HCT116 (cell line): ENCODE data around the gene PDRG1. TPM values are rescaled to one million over a fixed set of nuclear protein-coding genes. Genes with fewer than 3 reads are reported as not detected.

ENCODE experiments used
- ATAC-seq: fragments of 200-7000 bp; cut with Tn5 transposase; 2 replicates; pipeline ENCODE4 v1.9.1; 2020; ENCODE audit warnings: mild to moderate bottlenecking, moderate library complexity
- BruUV-seq: library from RNA; stranded (reverse); fragments of 400-500 nt; replicated peaks from 2 replicates; lab custom pipeline; 2021; lab: Mats Ljungman, UMichigan
- CTCF ChIA-PET: fragments of 300-600 bp; sonication (Branson Sonifier 250); formaldehyde crosslinking; loops from one replicate; lab custom pipeline; 2021; ENCODE audit warnings: antibody characterized with exemption; lab: Charles Lee
- POLR2A ChIA-PET: fragments of 300-600, 350-600 bp; sonication (Branson Sonifier 250); formaldehyde crosslinking; loops from one replicate; lab custom pipeline; 2021; ENCODE audit warnings: antibody characterized with exemption; lab: Charles Lee
- RAD21 ChIA-PET, 2 experiments: fragments of 300-600 bp; sonication (Branson Sonifier 250); formaldehyde crosslinking; loops; one replicate each; lab custom pipeline; 2023; ENCODE audit warnings: low total read pairs in 2 of 2; ENCODE audit not compliant: uncharacterized antibody in 2 of 2, unreplicated experiment in 2 of 2, low non-redundant PET in 1 of 2; lab: Charles Lee
- DNase-seq: peaks from one replicate; pipeline ENCODE4 v3.0.0-alpha.2; 2010; ENCODE audit warnings: low read depth, low spot score
- H2AFZ ChIP-seq: fragments of 200-600 bp; shearing (Covaris generic), sonication (generic); 2 replicates; pipeline ENCODE4 v1.6.1; 2017; ENCODE audit warnings: low read depth, mixed run types, mixed read lengths, antibody characterized with exemption, low read length; ENCODE audit not compliant: poor library complexity, severe bottlenecking
- H3K27ac ChIP-seq: 2 replicates; pipeline ENCODE4 v1.5.1; 2012; ENCODE audit warnings: low read depth, low read length
- H3K27me3 ChIP-seq: fragments of 200-600 bp; sonication (generic); 2 replicates; pipeline ENCODE4 v1.6.1; 2016; ENCODE audit warnings: mixed run types, low read length, mixed read lengths; ENCODE audit not compliant: insufficient read depth
- H3K36me3 ChIP-seq, 2 experiments: fragments of 200-500 bp in 1 of 2; fragments of 200-600 bp in 1 of 2; sonication (Bioruptor generic) in 1 of 2; sonication (generic) in 1 of 2; 2 replicates each; pipeline versions ENCODE4 v1.5.1 to v1.6.1; 2014 to 2016; ENCODE audit warnings: low read length in 2 of 2, inconsistent platforms in 1 of 2, mixed read lengths in 1 of 2, mixed run types in 1 of 2; ENCODE audit not compliant: insufficient read depth in 2 of 2, control insufficient read depth in 1 of 2
- H3K4me1 ChIP-seq, 2 experiments: fragments of 200-600 bp in 1 of 2; sonication (generic) in 1 of 2; 2 replicates each; pipeline versions ENCODE4 v1.5.1 to v1.6.1; 2012 to 2017; ENCODE audit warnings: low read length in 2 of 2, inconsistent platforms in 1 of 2, mild to moderate bottlenecking in 1 of 2, mixed read lengths in 1 of 2, mixed run types in 1 of 2, moderate library complexity in 1 of 2; ENCODE audit not compliant: insufficient read depth in 2 of 2, control insufficient read depth in 1 of 2
- H3K4me2 ChIP-seq: fragments of 200-600 bp; sonication (generic); 2 replicates; pipeline ENCODE4 v1.6.1; 2017; ENCODE audit warnings: mixed run types, low read length, mixed read lengths
- H3K4me3 ChIP-seq, 2 experiments: fragments of 200-600 bp in 1 of 2; sonication (generic) in 1 of 2; replicated peaks in 1 of 2; 2 replicates each; pipeline ENCODE4 v1.5.1; 2011 to 2016; ENCODE audit warnings: low read length in 2 of 2, control low read depth in 1 of 2, low read depth in 1 of 2, mild to moderate bottlenecking in 1 of 2, mixed read lengths in 1 of 2, mixed run types in 1 of 2
- H3K79me2 ChIP-seq: fragments of 200-600 bp; sonication (generic); 2 replicates; pipeline ENCODE4 v1.6.1; 2017; ENCODE audit warnings: mild to moderate bottlenecking, mixed run types, low read length, moderate library complexity, mixed read lengths; ENCODE audit not compliant: insufficient read depth
- H3K9ac ChIP-seq: fragments of 200-600 bp; sonication (generic); 2 replicates; pipeline ENCODE4 v1.6.1; 2016; ENCODE audit warnings: low read length, mixed read lengths
- H3K9me2 ChIP-seq: fragments of 200-600 bp; sonication (generic), shearing (Covaris generic); 2 replicates; pipeline ENCODE4 v1.6.1; 2017; ENCODE audit warnings: mixed run types, mild to moderate bottlenecking, moderate library complexity; ENCODE audit not compliant: insufficient read depth
- H3K9me3 ChIP-seq, 2 experiments: fragments of 200-500 bp in 1 of 2; fragments of 200-600 bp in 1 of 2; sonication (Bioruptor generic) in 1 of 2; sonication (generic) in 1 of 2; 2 replicates each; pipeline ENCODE4 v1.6.1; 2014 to 2017; ENCODE audit warnings: low read length in 2 of 2, mixed read lengths in 2 of 2, inconsistent platforms in 1 of 2, low read depth in 1 of 2, mild to moderate bottlenecking in 1 of 2, mixed run types in 1 of 2, moderate library complexity in 1 of 2; ENCODE audit not compliant: control insufficient read depth in 1 of 2, insufficient read depth in 1 of 2
- H4K20me1 ChIP-seq: fragments of 200-600 bp; sonication (generic), shearing (Covaris generic); 2 replicates; pipeline ENCODE4 v1.6.1; 2017; ENCODE audit warnings: mixed run types, mild to moderate bottlenecking, moderate library complexity; ENCODE audit not compliant: insufficient read depth
- CBX3 ChIP-seq: IDR thresholded peaks from 2 replicates; pipeline ENCODE4 v1.6.1; 2012; ENCODE audit warnings: low read depth
- CTCF ChIP-seq, 3 experiments: fragments of 200-600 bp in 1 of 3; sonication (generic) in 1 of 3; IDR thresholded peaks in 2 of 3; conservative IDR thresholded peaks in 1 of 3; 2 replicates each; pipeline ENCODE4 v1.5.1; 2012 to 2017; ENCODE audit warnings: low read depth in 2 of 3, low read length in 2 of 3, antibody characterized with exemption in 1 of 3, borderline replicate concordance in 1 of 3, control low read depth in 1 of 3, mild to moderate bottlenecking in 1 of 3, mixed read lengths in 1 of 3, mixed run types in 1 of 3, moderate library complexity in 1 of 3; ENCODE audit not compliant: insufficient read depth in 1 of 3
- FOSL1 ChIP-seq: IDR thresholded peaks from 2 replicates; pipeline ENCODE4 v1.6.1; 2012; ENCODE audit warnings: low read depth
- JUND ChIP-seq: IDR thresholded peaks from 2 replicates; pipeline ENCODE4 v1.6.1; 2012
- POLR2AphosphoS5 ChIP-seq: IDR thresholded peaks from 2 replicates; pipeline ENCODE4 v1.6.1; 2011; ENCODE audit warnings: mild to moderate bottlenecking, low read depth, low read length, moderate library complexity
- SIN3A ChIP-seq: IDR thresholded peaks from 2 replicates; pipeline ENCODE4 v1.6.1; 2012; ENCODE audit warnings: low read depth
- TCF7L2 ChIP-seq: IDR thresholded peaks from 2 replicates; pipeline ENCODE4 v1.7.0; 2011; ENCODE audit warnings: borderline replicate concordance, inconsistent platforms; ENCODE audit not compliant: insufficient read depth, insufficient read length; ENCODE audit errors: extremely low read depth
- ZNF274 ChIP-seq: fragments of 200-500 bp; sonication (Bioruptor generic); IDR thresholded peaks from 2 replicates; pipeline ENCODE4 v1.6.1; 2014; ENCODE audit warnings: mild to moderate bottlenecking, low read depth, low read length, inconsistent platforms
- intact Hi-C: fragments of 100-400 bp; cut with micrococcal nuclease; formaldehyde crosslinking; loops from 2 replicates; pipeline ENCODE4 v1.10.0; 2022
- total RNA-seq: library from RNA; stranded (reverse); gene quantifications from one replicate; pipeline ENCODE4 v1.2.1, GENCODE V29; 2021; ENCODE audit not compliant: unreplicated experiment
- TF ChIP-seq, protein P1 (sequence below): IDR thresholded peaks from 2 replicates; pipeline ENCODE4 v1.6.1; 2012; ENCODE audit warnings: low read depth

Gene PDRG1
- total RNA-seq, 1 experiment from 2014 or later = 18.7 TPM

DNA sequence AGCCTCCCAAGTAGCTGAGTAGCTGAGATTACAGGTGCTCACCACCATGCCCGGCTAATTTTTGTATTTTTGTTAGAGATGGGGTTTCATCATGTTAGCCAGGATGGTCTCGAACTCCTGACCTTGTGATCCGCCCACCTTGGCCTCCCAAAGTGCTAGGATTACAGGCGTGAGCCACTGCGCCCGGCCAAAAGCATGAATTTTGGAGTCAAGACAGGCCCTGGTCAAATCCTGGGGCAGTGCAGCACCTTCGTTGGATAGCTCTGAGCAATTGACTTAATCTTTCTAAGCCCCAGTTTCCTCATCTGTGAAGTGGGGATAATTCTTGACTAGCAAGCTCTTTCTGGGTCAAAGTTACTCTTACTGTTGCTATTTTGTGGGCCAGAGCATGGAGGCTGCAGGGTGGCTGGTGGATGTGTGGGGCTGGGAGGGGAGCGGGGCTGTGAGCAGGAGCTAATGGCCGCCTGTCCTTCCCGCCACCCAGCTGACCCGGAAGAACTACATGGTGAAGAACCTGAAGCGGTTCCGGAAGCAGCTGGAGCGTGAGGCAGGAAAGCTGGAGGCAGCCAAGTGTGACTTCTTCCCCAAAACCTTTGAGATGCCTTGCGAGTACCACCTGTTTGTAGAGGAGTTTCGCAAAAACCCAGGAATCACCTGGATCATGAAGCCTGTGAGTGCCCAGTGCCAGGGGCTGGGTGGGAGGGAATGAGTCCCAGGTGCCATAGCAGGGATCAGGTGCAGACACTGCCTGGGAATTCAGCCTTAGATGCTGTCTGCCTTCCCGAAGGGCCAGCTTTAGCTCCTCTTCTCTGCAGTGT, 42.4 kb downstream of the PDRG1 start:
- Histone ChIP-seq H3K4me1 (no peaks in the 10 kb centered on the region), H3K27ac (no peak overlapping the region), H3K9me2 (no peaks in the 10 kb centered on the region), H3K4me2 (no peak overlapping the region), H3K36me3 (no peaks in the 10 kb centered on the region), H2AFZ (no peak overlapping the region), H4K20me1 (no peaks in the 10 kb centered on the region), H3K79me2 (no peaks in the 10 kb centered on the region), H3K9me3 (no peaks in the 10 kb centered on the region), H3K4me3 (no peak overlapping the region), H3K9ac (no peak overlapping the region), H3K27me3 (no peaks in the 10 kb centered on the region)
- intact Hi-C loops = no loop called here
- DNase-seq (no peak), ATAC-seq (no peak)
- no TSS peak for BruUV-seq
- no peak for TF ChIP-seq JUND
- TF ChIP-seq CBX3 = no peak
- TF ChIP-seq SIN3A = no peak
- TF ChIP-seq POLR2AphosphoS5 = no peak
- POLR2A ChIA-PET = no interaction called here
- RAD21 ChIA-PET = no interaction called here
- CTCF ChIA-PET = no interaction called here

DNA sequence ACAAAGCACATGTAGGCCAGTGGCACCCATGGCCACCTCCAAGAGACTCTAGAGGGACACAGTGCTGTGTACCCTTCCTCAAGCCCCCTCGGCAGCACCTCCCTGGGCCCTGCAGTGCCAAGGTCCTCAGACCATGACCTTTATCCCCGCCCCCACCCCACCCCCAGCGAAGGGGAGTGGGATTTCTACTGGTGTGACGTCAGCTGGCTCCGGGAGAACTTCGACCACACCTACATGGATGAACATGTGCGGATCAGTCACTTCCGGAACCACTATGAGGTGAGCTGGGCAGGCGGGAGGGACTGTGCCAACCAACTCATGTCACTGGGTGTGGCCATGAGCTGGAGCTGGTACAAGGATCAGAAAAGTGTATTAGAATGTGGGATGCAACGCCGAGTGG, 43.4 kb downstream of the PDRG1 start:
- no peak for TF ChIP-seq FOSL1
- no peak for TF ChIP-seq ZNF274
- TF ChIP-seq, protein P1, sequence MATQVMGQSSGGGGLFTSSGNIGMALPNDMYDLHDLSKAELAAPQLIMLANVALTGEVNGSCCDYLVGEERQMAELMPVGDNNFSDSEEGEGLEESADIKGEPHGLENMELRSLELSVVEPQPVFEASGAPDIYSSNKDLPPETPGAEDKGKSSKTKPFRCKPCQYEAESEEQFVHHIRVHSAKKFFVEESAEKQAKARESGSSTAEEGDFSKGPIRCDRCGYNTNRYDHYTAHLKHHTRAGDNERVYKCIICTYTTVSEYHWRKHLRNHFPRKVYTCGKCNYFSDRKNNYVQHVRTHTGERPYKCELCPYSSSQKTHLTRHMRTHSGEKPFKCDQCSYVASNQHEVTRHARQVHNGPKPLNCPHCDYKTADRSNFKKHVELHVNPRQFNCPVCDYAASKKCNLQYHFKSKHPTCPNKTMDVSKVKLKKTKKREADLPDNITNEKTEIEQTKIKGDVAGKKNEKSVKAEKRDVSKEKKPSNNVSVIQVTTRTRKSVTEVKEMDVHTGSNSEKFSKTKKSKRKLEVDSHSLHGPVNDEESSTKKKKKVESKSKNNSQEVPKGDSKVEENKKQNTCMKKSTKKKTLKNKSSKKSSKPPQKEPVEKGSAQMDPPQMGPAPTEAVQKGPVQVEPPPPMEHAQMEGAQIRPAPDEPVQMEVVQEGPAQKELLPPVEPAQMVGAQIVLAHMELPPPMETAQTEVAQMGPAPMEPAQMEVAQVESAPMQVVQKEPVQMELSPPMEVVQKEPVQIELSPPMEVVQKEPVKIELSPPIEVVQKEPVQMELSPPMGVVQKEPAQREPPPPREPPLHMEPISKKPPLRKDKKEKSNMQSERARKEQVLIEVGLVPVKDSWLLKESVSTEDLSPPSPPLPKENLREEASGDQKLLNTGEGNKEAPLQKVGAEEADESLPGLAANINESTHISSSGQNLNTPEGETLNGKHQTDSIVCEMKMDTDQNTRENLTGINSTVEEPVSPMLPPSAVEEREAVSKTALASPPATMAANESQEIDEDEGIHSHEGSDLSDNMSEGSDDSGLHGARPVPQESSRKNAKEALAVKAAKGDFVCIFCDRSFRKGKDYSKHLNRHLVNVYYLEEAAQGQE = no peak
- no peak for TF ChIP-seq CTCF (IDR thresholded peaks at IDR 0.05 in 2 of 3, conservative IDR thresholded peaks at IDR 0.05 in 1 of 3; ENCODE audit: borderline replicate concordance in 1 of 3, insufficient read depth in 1 of 3, low read depth in 2 of 3, low read length in 2 of 3)
- no peak for TF ChIP-seq TCF7L2
- no peak overlapping the region for H3K4me3 ChIP-seq
- no peaks in the 10 kb centered on the region for H3K9me3 ChIP-seq
- no peaks in the 10 kb centered on the region for H4K20me1 ChIP-seq
- ChIA-PET POLR2A (no interaction called here), CTCF (interaction anchor here (0.7 kb wide), 1 partner anchor 589 kb away, joined by 3 read pairs; no protein-coding TSS in a partner anchor), RAD21 (no interaction called here)
- no peaks in the 10 kb centered on the region for H3K36me3 ChIP-seq
- BruUV-seq = no TSS peak
- intact Hi-C loops = no loop called here
- DNase-seq (no peak), ATAC-seq (no peak)
- no peaks in the 10 kb centered on the region for H3K27me3 ChIP-seq
- H3K4me1 ChIP-seq = no peaks in the 10 kb centered on the region
- H3K9me2 ChIP-seq = no peaks in the 10 kb centered on the region
- H3K27ac ChIP-seq = no peak overlapping the region
- no peaks in the 10 kb centered on the region for H3K79me2 ChIP-seq
- H3K9ac ChIP-seq = no peak overlapping the region
- H2AFZ ChIP-seq = no peak overlapping the region
- no peak overlapping the region for H3K4me2 ChIP-seq
